T-cell (primary cell): ENCODE results near the gene GK. TPM values are rescaled to one million over a fixed set of nuclear protein-coding genes. Genes with fewer than 3 reads are reported as not detected.

Experiments
- ATAC-seq, 4 experiments: fragments of 200-7000 bp in 3 of 4; fragments of 150-1000 bp in 1 of 4; cut with Tn5 transposase; replicated peaks in 1 of 4; 1 replicate in 3 of 4; 2 replicates in 1 of 4; pipeline ENCODE4 v1.10.0; 2021; ENCODE audit warnings: moderate library complexity in 3 of 4, mild to moderate bottlenecking in 2 of 4, moderate number of reproducible peaks in 1 of 4
- CTCF ChIA-PET, 2 donors: fragments of 300-600 bp; sonication (Branson Sonifier 250); formaldehyde crosslinking; loops; one replicate each; lab custom pipeline; 2022; ENCODE audit warnings: antibody characterized with exemption in 2 of 2; lab: Charles Lee
- POLR2A ChIA-PET, 2 donors: fragments of 300-600 bp; sonication (Branson Sonifier 250); formaldehyde crosslinking; loops; one replicate each; lab custom pipeline; 2022; ENCODE audit warnings: antibody characterized with exemption in 2 of 2; lab: Charles Lee
- DNase-seq, 35 experiments: peaks; one replicate each; pipeline versions ENCODE4 v3.0.0 to v3.0.0-alpha.2; 2013 to 2023
- H3K27ac ChIP-seq: one replicate; pipeline ENCODE4 v1.5.1; 2013; ENCODE audit warnings: low read length
- H3K27me3 ChIP-seq, 2 experiments: replicated peaks in 1 of 2; 1 replicate in 1 of 2; 2 replicates in 1 of 2; pipeline versions ENCODE4 v1.6.1 to v1.7.0; 2013; ENCODE audit warnings: low read length in 1 of 2, mixed read lengths in 1 of 2; ENCODE audit not compliant: control insufficient read depth in 2 of 2, insufficient read depth in 2 of 2; ENCODE audit errors: extremely low read depth in 1 of 2
- H3K36me3 ChIP-seq, 2 donors: 1 replicate in 1 of 2; 2 replicates in 1 of 2; pipeline versions ENCODE4 v1.6.1 to v1.7.0; 2013; ENCODE audit warnings: low read length in 1 of 2; ENCODE audit not compliant: control insufficient read depth in 2 of 2, insufficient read depth in 1 of 2; ENCODE audit errors: extremely low read depth in 1 of 2
- H3K4me1 ChIP-seq, 2 experiments: 1 replicate in 1 of 2; 2 replicates in 1 of 2; pipeline versions ENCODE4 v1.6.1 to v1.7.0; 2013; ENCODE audit warnings: low read length in 2 of 2, mixed read lengths in 1 of 2; ENCODE audit not compliant: insufficient read depth in 2 of 2, control insufficient read depth in 1 of 2; ENCODE audit errors: extremely low read depth in 1 of 2
- H3K4me3 ChIP-seq, 2 donors: 1 replicate in 1 of 2; 2 replicates in 1 of 2; pipeline versions ENCODE4 v1.5.1 to v1.7.0; 2013; ENCODE audit warnings: mild to moderate bottlenecking in 2 of 2, low read length in 1 of 2, moderate library complexity in 1 of 2; ENCODE audit not compliant: control insufficient read depth in 1 of 2; ENCODE audit errors: extremely low read depth in 1 of 2
- H3K9me3 ChIP-seq: 2 replicates; pipeline ENCODE4 v1.7.0; 2013
- H3K27ac Mint-ChIP-seq, 2 donors: one replicate each; pipeline ENCODE4 v1.8.0; 2020 to 2021; ENCODE audit warnings: mild to moderate bottlenecking in 2 of 2, mixed read lengths in 2 of 2
- H3K27me3 Mint-ChIP-seq, 2 donors: one replicate each; pipeline ENCODE4 v1.8.0; 2021 to 2022; ENCODE audit warnings: mixed read lengths in 2 of 2
- H3K36me3 Mint-ChIP-seq: one replicate; pipeline ENCODE4 v1.8.0; 2021; ENCODE audit warnings: mixed read lengths
- H3K4me1 Mint-ChIP-seq, 3 donors: one replicate each; pipeline ENCODE4 v1.8.0; 2020 to 2022; ENCODE audit warnings: mixed read lengths in 3 of 3, mild to moderate bottlenecking in 1 of 3
- H3K4me3 Mint-ChIP-seq, 3 donors: one replicate each; pipeline ENCODE4 v1.8.0; 2020 to 2022; ENCODE audit warnings: mild to moderate bottlenecking in 3 of 3, mixed read lengths in 3 of 3, moderate library complexity in 3 of 3
- H3K9me3 Mint-ChIP-seq, 3 donors: one replicate each; pipeline ENCODE4 v1.8.0; 2020 to 2022; ENCODE audit warnings: mixed read lengths in 3 of 3
- WGBS: methylation state at CpG from one replicate; pipeline ENCODE4 v1.1.5; 2013; ENCODE audit warnings: missing lambda C conversion rate; ENCODE audit not compliant: insufficient coverage; 5-methylcytosine and 5-hydroxymethylcytosine counted together
- total RNA-seq, 35 experiments: library from RNA in 6 of 35; stranded (reverse) in 6 of 35; fragments of 120-200 nt in 1 of 35; gene quantifications; one replicate each; pipeline versions ENCODE4 v1.2.1 to v1.2.4 and lab custom pipeline; 2013 to 2026

The GK gene
- total RNA-seq, 5 donors from 2014 or later (not counting 1 experiment from before 2014, with no cell fraction given), result 3.1 to 6.8 (median 5.3) TPM

DNA sequence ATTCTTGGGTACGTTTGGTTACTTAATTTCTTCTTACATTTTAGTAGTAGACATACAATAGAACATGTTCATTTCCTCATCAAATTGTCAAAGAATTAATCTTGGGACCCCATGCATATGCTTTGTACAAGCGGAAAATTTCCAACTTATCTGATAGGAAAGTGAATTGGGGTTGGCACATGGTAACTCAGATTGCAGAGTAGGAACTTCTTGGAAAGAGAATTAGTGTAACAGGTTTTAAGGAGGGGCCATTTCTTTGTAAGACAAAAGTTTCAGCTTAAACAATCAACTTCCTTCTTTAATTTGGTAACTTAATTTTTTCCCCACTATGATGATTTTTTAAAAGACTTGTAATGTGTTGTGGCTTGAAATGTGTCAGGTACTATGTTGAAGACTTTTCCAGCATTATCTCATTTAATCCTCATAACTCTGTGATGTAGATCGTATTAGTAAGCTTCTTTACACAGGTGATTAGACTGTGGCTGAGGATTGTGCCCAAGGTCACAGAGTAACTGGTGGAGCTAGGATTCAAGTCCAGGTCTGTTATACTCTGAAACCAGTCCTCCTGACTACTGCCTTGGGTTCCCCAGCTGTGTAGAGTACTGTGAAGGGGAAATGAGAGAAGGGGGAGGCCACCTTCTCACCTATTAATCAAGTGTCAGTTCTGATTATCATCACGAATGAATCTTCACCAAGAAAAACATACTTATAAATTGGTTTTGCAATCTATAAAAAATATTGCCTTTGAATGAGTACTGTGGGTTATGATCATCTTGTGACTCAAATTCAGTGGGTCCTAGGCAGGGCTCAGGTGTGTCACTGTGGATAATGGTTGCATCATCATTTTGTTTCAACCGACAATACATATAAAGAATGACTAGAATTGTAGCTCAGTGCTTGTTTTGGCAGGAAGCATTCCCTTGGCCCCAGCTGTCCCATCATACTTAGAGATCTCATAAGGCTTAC lies 4.3 kb downstream of the GK start:
- POLR2A ChIA-PET, result interaction anchor here in 1 of 2 donors (0.6 kb wide), 1 partner anchor 125 kb away, joined by 5 read pairs; no protein-coding TSS in a partner anchor
- CTCF ChIA-PET, result interaction anchor here in 1 of 2 donors (1.0 kb wide), 1 partner anchor 86 kb away, joined by 3 read pairs; no protein-coding TSS in a partner anchor
- Histone ChIP-seq H3K36me3 (no peaks in the 10 kb centered on the region), H3K9me3 (no peaks in the 10 kb centered on the region), H3K4me3 (no peak overlapping the region), H3K27ac (no peak overlapping the region), H3K27me3 (no peaks in the 10 kb centered on the region), H3K4me1 (peaks cover 0 to 9% of the 10 kb centered on the region in 2 experiments)
- no peak overlapping the region for H3K4me3 Mint-ChIP-seq
- no CpG with 5 or more reads among the region's 5 CpGs for WGBS
- no peaks in the 10 kb centered on the region for H3K36me3 Mint-ChIP-seq
- ATAC-seq (no peak), DNase-seq (no peak)
- no peaks in the 10 kb centered on the region for H3K9me3 Mint-ChIP-seq
- H3K27ac Mint-ChIP-seq, result peak overlapping the region; percentile 25 to 55
- no peaks in the 10 kb centered on the region for H3K27me3 Mint-ChIP-seq
- peaks cover 0 to 30% (median 25%) of the 10 kb centered on the region in 3 donors for H3K4me1 Mint-ChIP-seq

DNA sequence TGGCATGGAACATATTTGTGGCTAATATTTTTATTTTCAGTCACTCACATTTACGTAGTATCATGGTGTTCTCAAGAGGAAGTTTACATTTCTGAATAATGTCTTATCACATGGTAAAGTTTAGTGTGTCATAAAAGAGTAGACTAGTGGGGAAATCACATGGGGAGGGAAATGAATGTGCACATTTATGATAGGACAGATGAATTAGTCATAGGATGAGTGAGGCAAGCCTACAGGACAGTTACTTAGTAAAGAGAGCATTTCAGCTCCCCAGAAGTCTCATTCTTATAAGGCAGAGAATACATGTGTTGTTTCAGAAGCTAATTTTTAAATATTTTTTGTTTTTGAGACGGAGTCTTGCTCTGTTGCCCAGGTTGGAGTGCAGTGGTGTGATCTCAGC lies 6.2 kb downstream of the GK start:
- peak in 3 of 4 experiments; percentile 26 to 43 (median 35) for ATAC-seq
- POLR2A ChIA-PET, result no interaction called here
- H3K4me3 Mint-ChIP-seq, result no peak overlapping the region
- Histone ChIP-seq H3K36me3 (no peaks in the 10 kb centered on the region), H3K4me1 (peaks cover 0 to 1% of the 10 kb centered on the region in 2 experiments), H3K4me3 (no peak overlapping the region), H3K27me3 (no peaks in the 10 kb centered on the region), H3K9me3 (no peaks in the 10 kb centered on the region), H3K27ac (no peak overlapping the region)
- no peaks in the 10 kb centered on the region for H3K9me3 Mint-ChIP-seq
- H3K27me3 Mint-ChIP-seq, result no peaks in the 10 kb centered on the region
- H3K27ac Mint-ChIP-seq, result peak overlapping the region; percentile 0 to 41
- CTCF ChIA-PET, result no interaction called here
- H3K4me1 Mint-ChIP-seq, result peaks cover 0 to 25% (median 19%) of the 10 kb centered on the region in 3 donors
- no CpG with 5 or more reads among the region's 2 CpGs for WGBS
- no peak for DNase-seq
- no peaks in the 10 kb centered on the region for H3K36me3 Mint-ChIP-seq

DNA sequence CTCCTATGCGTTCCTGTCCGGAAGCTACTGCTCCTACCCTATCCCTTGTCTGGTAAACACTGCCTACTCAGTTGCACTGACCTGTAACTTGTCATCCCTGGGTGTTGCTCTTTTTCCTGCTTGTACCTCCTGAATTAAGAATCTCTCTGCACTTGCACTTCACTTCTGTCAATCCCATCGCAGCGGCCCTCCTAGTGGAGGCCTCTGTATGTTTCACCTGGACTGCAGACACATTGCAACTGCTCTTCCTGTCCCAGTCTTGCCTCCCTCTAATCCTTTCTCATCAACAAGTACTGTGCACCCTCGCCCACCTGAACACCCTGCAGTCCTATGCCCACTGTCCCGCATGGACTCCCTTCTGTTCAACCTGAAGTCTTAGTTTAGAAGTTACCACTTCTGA lies 8.0 kb downstream of the GK start:
- Histone ChIP-seq H3K27ac (no peak overlapping the region), H3K36me3 (no peaks in the 10 kb centered on the region), H3K9me3 (no peaks in the 10 kb centered on the region), H3K27me3 (no peaks in the 10 kb centered on the region), H3K4me3 (no peak overlapping the region), H3K4me1 (no peaks in the 10 kb centered on the region)
- Mint-ChIP-seq H3K36me3 (no peaks in the 10 kb centered on the region), H3K4me3 (no peak overlapping the region), H3K9me3 (no peaks in the 10 kb centered on the region), H3K4me1 (peaks cover 0 to 17% (median 10%) of the 10 kb centered on the region in 3 donors), H3K27ac (no peak overlapping the region), H3K27me3 (no peaks in the 10 kb centered on the region)
- ATAC-seq (no peak), DNase-seq (no peak)
- WGBS, result 94% methylated on average over 3 of the region's 6 CpGs
- ChIA-PET CTCF (interaction anchor here (0.5 to 0.7 kb wide), 2 partner anchors 26 to 30 kb away, joined by 3 read pairs; no protein-coding TSS in a partner anchor), POLR2A (no interaction called here)

DNA sequence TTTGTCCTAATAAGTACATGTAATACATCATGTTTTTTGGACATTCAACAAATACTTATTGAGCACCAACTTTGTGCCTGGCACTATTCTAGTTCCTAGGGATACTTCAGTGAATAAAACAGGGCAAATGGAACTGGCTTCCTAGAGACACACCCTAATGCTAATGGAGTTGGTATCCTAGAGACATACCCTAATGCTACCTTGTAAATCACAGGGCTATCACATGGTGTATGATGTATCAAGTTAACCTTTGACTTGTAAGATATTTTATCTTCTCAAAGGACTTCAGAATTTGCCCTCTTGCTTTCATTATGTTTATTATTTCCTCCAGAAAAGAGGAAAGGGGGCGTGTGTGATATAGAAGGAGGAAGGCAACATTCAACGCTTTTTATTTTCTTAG lies 10.1 kb downstream of the GK start:
- no peaks in the 10 kb centered on the region for H3K27me3 Mint-ChIP-seq
- ChIA-PET CTCF (no interaction called here), POLR2A (no interaction called here)
- DNase-seq (no peak), ATAC-seq (no peak)
- WGBS, result no CpG with 5 or more reads among the region's 2 CpGs
- peaks cover 5% of the 10 kb centered on the region for H3K36me3 Mint-ChIP-seq
- Histone ChIP-seq H3K27me3 (no peaks in the 10 kb centered on the region), H3K36me3 (no peaks in the 10 kb centered on the region), H3K9me3 (no peaks in the 10 kb centered on the region), H3K4me1 (no peaks in the 10 kb centered on the region), H3K27ac (no peak overlapping the region), H3K4me3 (no peak overlapping the region)
- H3K4me1 Mint-ChIP-seq, result peaks cover 0 to 6% (median 4%) of the 10 kb centered on the region in 3 donors
- H3K27ac Mint-ChIP-seq, result no peak overlapping the region
- no peaks in the 10 kb centered on the region for H3K9me3 Mint-ChIP-seq
- no peak overlapping the region for H3K4me3 Mint-ChIP-seq

DNA sequence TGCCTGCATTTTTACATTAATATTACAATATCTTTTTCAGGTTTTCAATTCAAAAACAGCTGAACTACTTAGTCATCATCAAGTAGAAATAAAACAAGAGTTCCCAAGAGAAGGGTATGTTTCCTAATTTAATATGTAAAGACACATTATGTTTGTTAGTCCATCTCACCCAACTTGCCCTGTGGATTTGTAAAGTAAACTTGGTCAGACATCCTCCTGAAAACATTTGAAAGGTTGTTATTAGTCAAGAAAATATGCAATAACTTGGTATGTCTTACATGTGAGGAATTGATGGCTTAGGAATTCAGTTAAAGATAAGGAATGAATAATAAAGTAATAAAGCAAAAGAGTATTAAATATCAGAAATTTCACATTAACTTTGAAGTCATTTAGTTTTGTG lies 12.2 kb downstream of the GK start:
- H3K4me3 Mint-ChIP-seq, result no peak overlapping the region
- H3K36me3 ChIP-seq, result no peaks in the 10 kb centered on the region
- peaks cover 18% of the 10 kb centered on the region for H3K36me3 Mint-ChIP-seq
- no peaks in the 10 kb centered on the region for H3K4me1 Mint-ChIP-seq
- no peaks in the 10 kb centered on the region for H3K9me3 Mint-ChIP-seq
- H3K4me3 ChIP-seq, result no peak overlapping the region
- no peak overlapping the region for H3K27ac Mint-ChIP-seq
- H3K27me3 Mint-ChIP-seq, result no peaks in the 10 kb centered on the region
- no peaks in the 10 kb centered on the region for H3K9me3 ChIP-seq
- no peaks in the 10 kb centered on the region for H3K4me1 ChIP-seq
- ChIA-PET POLR2A (no interaction called here), CTCF (no interaction called here)
- no peaks in the 10 kb centered on the region for H3K27me3 ChIP-seq
- H3K27ac ChIP-seq, result no peak overlapping the region
- DNase-seq, result no peak
- no peak for ATAC-seq

DNA sequence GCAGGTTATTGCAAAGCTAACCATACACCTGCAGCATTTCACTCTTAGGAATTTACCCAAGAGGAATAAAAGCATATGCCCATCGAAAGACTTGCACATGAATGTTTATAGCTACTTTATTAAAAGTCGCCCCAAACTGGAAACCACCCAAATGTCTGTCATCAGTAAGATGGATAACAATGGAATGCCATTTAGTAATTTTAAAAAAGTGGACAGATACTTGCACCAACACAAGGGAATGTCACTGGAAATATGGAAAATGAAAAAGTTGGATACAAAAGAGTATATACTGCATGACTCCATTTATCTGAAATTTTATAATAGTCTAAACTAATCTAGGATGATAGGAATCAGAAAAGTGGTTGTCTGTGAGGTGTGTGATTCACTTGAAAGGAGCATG lies 12.9 kb downstream of the GK start:
- ChIA-PET CTCF (no interaction called here), POLR2A (no interaction called here)
- no CpG with 5 or more reads among the region's 2 CpGs for WGBS
- no peaks in the 10 kb centered on the region for H3K27me3 Mint-ChIP-seq
- DNase-seq (no peak), ATAC-seq (no peak)
- H3K36me3 Mint-ChIP-seq, result peaks cover 18% of the 10 kb centered on the region
- H3K4me3 Mint-ChIP-seq, result no peak overlapping the region
- H3K4me1 Mint-ChIP-seq, result no peaks in the 10 kb centered on the region
- no peaks in the 10 kb centered on the region for H3K27me3 ChIP-seq
- H3K4me3 ChIP-seq, result no peak overlapping the region
- H3K27ac ChIP-seq, result no peak overlapping the region
- H3K9me3 Mint-ChIP-seq, result no peaks in the 10 kb centered on the region
- H3K36me3 ChIP-seq, result no peaks in the 10 kb centered on the region
- H3K9me3 ChIP-seq, result no peaks in the 10 kb centered on the region
- H3K4me1 ChIP-seq, result no peaks in the 10 kb centered on the region
- no peak overlapping the region for H3K27ac Mint-ChIP-seq
